ENCODE data around the gene ITPRID2.

ITPRID2 gene

GRCh38 chr2:181882246-181883020 is 9.1 kb upstream of the ITPRID2 start:
- no peak overlapping the region for H3K4me3 ChIP-seq (ENCODE audit: low read depth, low read length)
- DNase-seq (ENCODE audit: low read depth), result no peak
- TF ChIP-seq, protein P1, sequence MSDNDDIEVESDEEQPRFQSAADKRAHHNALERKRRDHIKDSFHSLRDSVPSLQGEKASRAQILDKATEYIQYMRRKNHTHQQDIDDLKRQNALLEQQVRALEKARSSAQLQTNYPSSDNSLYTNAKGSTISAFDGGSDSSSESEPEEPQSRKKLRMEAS (IDR thresholded peaks at IDR 0.05; ENCODE audit: low read depth, low read length), result no peak
- TF ChIP-seq POLR2A (IDR thresholded peaks at IDR 0.05; ENCODE audit: extremely low read depth, insufficient read length) (no peak), MYC (IDR thresholded peaks at IDR 0.05; ENCODE audit: low read depth, low read length) (no peak), CTCF (IDR thresholded peaks at IDR 0.05; ENCODE audit: low read depth, low read length) (no peak)

- no peak for TF ChIP-seq POLR2A (IDR thresholded peaks at IDR 0.05; ENCODE audit: extremely low read depth, insufficient read length)
- no peak for TF ChIP-seq CTCF (IDR thresholded peaks at IDR 0.05; ENCODE audit: low read depth, low read length)
- TF ChIP-seq, protein P1 (IDR thresholded peaks at IDR 0.05; ENCODE audit: low read depth, low read length), result no peak
- no peak for TF ChIP-seq MYC (IDR thresholded peaks at IDR 0.05; ENCODE audit: low read depth, low read length)
- no peak for DNase-seq (ENCODE audit: low read depth)
- no peak overlapping the region for H3K4me3 ChIP-seq (ENCODE audit: low read depth, low read length)
These were observed 6.9 kb upstream of the ITPRID2 start for GRCh38 chr2:181884601-181885000.

GRCh38 chr2:181885096-181885495 is 6.4 kb upstream of the ITPRID2 start:
- no peak for DNase-seq (ENCODE audit: low read depth)
- no peak overlapping the region for H3K4me3 ChIP-seq (ENCODE audit: low read depth, low read length)
- TF ChIP-seq CTCF (IDR thresholded peaks at IDR 0.05; ENCODE audit: low read depth, low read length) (no peak), MYC (IDR thresholded peaks at IDR 0.05; ENCODE audit: low read depth, low read length) (no peak), POLR2A (IDR thresholded peaks at IDR 0.05; ENCODE audit: extremely low read depth, insufficient read length) (no peak)
- TF ChIP-seq, protein P1 (IDR thresholded peaks at IDR 0.05; ENCODE audit: low read depth, low read length), result no peak

- no peak overlapping the region for H3K4me3 ChIP-seq (ENCODE audit: low read depth, low read length)
- TF ChIP-seq POLR2A (IDR thresholded peaks at IDR 0.05; ENCODE audit: extremely low read depth, insufficient read length), result no peak
- TF ChIP-seq MYC (IDR thresholded peaks at IDR 0.05; ENCODE audit: low read depth, low read length), result no peak
- TF ChIP-seq, protein P1 (IDR thresholded peaks at IDR 0.05; ENCODE audit: low read depth, low read length), result no peak
- no peak for TF ChIP-seq CTCF (IDR thresholded peaks at IDR 0.05; ENCODE audit: low read depth, low read length)
- DNase-seq (ENCODE audit: low read depth), result no peak
These were observed 5.3 kb upstream of the ITPRID2 start for GRCh38 chr2:181886192-181886591.

DNA sequence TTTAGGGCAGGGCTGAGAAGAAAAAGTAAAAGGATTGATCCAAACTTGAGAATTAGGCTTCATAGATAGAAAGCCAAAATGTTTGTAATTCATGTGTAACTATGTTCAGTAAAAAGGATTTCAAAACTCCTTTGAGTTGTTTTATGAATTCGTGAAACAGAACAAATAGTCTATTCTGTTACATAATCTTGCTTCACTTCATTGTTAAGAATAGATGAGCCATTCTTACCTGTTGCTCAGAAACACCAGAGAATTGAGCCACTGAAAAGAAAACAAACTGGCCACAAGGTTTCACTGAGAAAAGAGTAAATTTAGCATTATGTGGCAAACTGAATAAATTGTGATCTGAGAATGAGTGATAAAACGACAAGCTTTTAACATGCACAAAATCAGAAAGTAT is 4.5 kb upstream of the ITPRID2 start:
- no peak overlapping the region for H3K4me3 ChIP-seq (ENCODE audit: low read depth, low read length)
- no peak for TF ChIP-seq POLR2A (IDR thresholded peaks at IDR 0.05; ENCODE audit: extremely low read depth, insufficient read length)
- TF ChIP-seq MYC (IDR thresholded peaks at IDR 0.05; ENCODE audit: low read depth, low read length), result no peak
- TF ChIP-seq, protein P1 (IDR thresholded peaks at IDR 0.05; ENCODE audit: low read depth, low read length), result no peak
- no peak for TF ChIP-seq CTCF (IDR thresholded peaks at IDR 0.05; ENCODE audit: low read depth, low read length)
- DNase-seq (ENCODE audit: low read depth), result no peak
